Measurements from ENCODE around the gene ZGLP1.

ZGLP1 gene

DNA sequence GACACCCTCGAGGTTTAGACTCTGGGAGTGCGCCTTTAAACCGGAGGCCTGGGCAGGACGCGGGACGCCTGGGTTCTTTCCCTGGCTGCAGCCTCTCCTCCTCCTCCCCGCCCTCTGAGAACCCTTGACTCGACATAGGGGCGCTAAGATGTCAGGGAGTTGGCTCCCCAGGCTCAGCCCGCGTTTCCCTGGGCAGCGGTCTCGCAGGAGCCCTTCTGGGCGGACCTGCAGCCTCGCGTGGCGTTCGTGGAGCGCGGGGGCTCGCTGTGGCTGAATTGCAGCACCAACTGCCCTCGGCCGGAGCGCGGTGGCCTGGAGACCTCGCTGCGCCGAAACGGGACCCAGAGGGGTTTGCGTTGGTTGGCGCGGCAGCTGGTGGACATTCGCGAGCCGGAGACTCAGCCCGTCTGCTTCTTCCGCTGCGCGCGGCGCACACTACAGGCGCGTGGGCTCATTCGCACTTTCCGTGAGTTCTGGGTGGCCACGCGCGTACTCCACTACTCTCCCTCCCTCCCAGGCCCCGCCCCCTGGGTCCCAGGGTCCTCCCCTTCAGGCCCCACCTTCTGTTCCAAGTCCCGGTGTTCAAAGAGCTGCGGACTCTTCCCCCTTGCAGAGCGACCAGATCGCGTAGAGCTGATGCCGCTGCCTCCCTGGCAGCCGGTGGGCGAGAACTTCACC lies 18.6 kb downstream of the ZGLP1 start:
- Histone ChIP-seq H3K36me3 (ENCODE audit: insufficient read depth, low read depth, low read length) (no peaks in the 10 kb centered on the region), H3K27ac (ENCODE audit: low read length) (no peak overlapping the region), H3K9ac (ENCODE audit: low read depth, low read length) (no peak overlapping the region), H3K4me3 (ENCODE audit: low read length) (peak overlapping the region; percentile 69; the same call in 1 of the 2 replicates), H3K4me1 (ENCODE audit: insufficient read depth, low read length) (peaks cover 12% of the 10 kb centered on the region; the same call in 1 of the 2 replicates), H3K27me3 (ENCODE audit: insufficient read depth, low read length) (peaks cover 100% of the 10 kb centered on the region), H3K9me3 (ENCODE audit: insufficient read depth, low read depth, low read length) (no peaks in the 10 kb centered on the region)

DNA sequence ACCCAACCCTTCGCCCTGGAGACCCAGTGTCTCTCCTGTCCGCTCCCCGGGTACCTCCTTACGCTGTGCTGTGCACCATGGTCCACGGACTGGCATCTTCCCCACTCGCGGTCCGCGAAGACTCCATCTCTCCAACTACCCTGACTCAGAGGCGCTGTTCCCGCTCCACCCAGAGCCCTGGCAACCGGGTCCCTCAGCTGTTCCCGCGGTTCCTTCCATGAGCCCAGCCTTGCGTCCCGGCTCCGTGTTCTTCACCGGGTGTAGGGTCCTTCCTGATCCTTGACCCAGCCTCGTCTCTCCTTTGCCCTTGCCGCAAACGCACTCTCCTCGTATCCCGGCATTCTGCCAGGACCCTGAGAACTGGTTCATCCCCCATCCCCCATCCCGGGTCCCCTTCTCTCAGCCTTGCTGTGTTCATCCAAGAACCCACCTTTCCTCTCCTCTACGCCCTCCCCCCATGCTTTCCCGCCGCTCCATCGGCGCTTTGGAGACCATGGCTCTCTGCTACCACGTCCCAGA lies 19.2 kb downstream of the ZGLP1 start:
- Histone ChIP-seq H3K9ac (ENCODE audit: low read depth, low read length) (no peak overlapping the region), H3K27ac (ENCODE audit: low read length) (no peak overlapping the region), H3K36me3 (ENCODE audit: insufficient read depth, low read depth, low read length) (no peaks in the 10 kb centered on the region), H3K9me3 (ENCODE audit: insufficient read depth, low read depth, low read length) (no peaks in the 10 kb centered on the region), H3K4me1 (ENCODE audit: insufficient read depth, low read length) (peaks cover 12% of the 10 kb centered on the region; the same call in 1 of the 2 replicates), H3K27me3 (ENCODE audit: insufficient read depth, low read length) (peaks cover 97% of the 10 kb centered on the region), H3K4me3 (ENCODE audit: low read length) (peak overlapping the region; percentile 69)

DNA sequence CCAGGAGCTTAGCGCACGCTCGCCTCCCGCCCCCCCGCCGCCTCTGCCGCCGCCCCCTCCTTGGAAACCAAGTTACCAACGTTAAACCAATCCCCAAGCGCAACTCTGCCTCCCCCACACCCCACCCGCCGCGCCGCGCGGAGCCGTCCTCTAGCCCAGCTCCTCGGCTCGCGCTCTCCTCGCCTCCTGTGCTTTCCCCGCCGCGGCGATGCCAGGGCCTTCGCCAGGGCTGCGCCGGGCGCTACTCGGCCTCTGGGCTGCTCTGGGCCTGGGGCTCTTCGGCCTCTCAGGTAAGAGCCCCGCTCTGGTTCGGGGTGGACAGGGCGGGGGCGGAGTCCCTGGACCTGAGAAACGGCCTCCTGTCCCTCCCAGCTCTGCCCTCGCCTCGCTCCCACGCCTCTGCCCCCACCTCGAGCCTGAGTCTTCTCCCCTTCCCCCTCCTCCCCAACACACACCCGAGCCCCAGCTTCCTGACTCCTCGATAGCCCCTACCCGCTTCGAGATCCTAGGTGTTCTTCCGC lies 19.7 kb downstream of the ZGLP1 start, which contains the start of gene ICAM5:
Gene ICAM5 (plus strand): TSS at position 117 of the 521 bp plus-strand sequence. CDS start 92 bp downstream, at position 209.
- peak within 1 kb of the TSS; percentile 69 for H3K4me3 ChIP-seq (ENCODE audit: low read length)
- no peaks in the 10 kb centered on the region for H3K36me3 ChIP-seq (ENCODE audit: insufficient read depth, low read depth, low read length)
- H3K9me3 ChIP-seq (ENCODE audit: insufficient read depth, low read depth, low read length) = no peaks in the 10 kb centered on the region
- no peak within 1 kb of the TSS for H3K27ac ChIP-seq (ENCODE audit: low read length)
- peaks cover 12% of the 10 kb centered on the region; the same call in 1 of the 2 replicates for H3K4me1 ChIP-seq (ENCODE audit: insufficient read depth, low read length)
- H3K9ac ChIP-seq (ENCODE audit: low read depth, low read length) = no peak within 1 kb of the TSS
- peaks cover 92% of the 10 kb centered on the region for H3K27me3 ChIP-seq (ENCODE audit: insufficient read depth, low read length)

DNA sequence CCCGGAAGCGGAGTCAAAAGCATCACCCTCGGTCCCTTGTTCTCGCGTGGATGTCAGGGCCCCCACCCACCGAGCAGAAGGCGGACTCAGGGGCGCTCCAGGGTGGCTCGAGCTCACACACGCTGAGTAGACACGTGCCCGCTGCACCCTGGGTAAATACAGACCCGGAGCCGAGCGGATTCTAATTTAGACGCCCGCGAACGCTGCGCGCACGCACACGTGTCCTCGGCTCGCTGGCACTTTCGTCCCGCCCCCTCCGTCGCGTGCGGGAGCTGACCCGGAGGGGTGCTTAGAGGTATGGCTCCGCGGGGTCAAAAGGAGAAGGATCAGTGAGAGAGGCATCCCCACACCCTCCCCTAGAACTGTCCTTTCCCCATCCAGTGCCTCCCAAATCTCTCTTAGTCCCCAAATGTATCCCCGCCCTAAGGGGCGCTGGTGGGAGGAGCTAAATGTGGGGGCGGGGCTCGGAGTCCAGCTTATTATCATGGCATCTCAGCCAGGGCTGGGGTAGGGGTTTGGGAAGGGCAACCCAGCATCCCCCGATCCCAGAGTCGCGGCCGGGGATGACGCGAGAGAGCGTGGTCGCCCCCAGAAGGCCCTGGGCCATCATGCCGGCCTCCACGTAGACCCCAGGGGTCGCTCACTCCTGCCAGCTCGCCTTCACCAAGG lies 20.3 kb downstream of the ZGLP1 start:
- H3K9ac ChIP-seq (ENCODE audit: low read depth, low read length) = no peak overlapping the region
- H3K36me3 ChIP-seq (ENCODE audit: insufficient read depth, low read depth, low read length) = no peaks in the 10 kb centered on the region
- H3K4me3 ChIP-seq (ENCODE audit: low read length) = peak overlapping the region; percentile 69
- H3K27ac ChIP-seq (ENCODE audit: low read length) = no peak overlapping the region
- H3K9me3 ChIP-seq (ENCODE audit: insufficient read depth, low read depth, low read length) = no peaks in the 10 kb centered on the region
- H3K27me3 ChIP-seq (ENCODE audit: insufficient read depth, low read length) = peaks cover 86% of the 10 kb centered on the region
- H3K4me1 ChIP-seq (ENCODE audit: insufficient read depth, low read length) = peaks cover 12% of the 10 kb centered on the region; the same call in 1 of the 2 replicates

DNA sequence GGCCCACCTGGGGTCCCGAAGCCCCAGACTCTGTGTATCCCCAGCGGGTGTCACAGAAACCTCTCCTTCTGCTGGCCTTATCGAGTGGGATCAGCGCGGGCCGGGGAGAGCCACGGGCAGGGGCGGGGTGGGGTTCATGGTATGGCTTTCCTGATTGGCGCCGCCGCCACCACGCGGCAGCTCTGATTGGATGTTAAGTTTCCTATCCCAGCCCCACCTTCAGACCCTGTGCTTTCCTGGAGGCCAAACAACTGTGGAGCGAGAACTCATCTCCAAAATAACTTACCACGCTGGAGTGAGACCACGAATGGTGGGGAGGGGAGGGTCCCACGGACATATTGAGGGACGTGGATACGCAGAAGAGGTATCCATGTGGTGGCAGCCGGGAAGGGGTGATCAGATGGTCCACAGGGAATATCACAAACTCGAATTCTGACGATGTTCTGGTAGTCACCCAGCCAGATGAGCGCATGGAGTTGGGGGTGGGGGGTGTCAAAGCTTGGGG lies 20.9 kb downstream of the ZGLP1 start:
- Histone ChIP-seq H3K9me3 (ENCODE audit: insufficient read depth, low read depth, low read length) (no peaks in the 10 kb centered on the region), H3K9ac (ENCODE audit: low read depth, low read length) (no peak overlapping the region), H3K27me3 (ENCODE audit: insufficient read depth, low read length) (peaks cover 80% of the 10 kb centered on the region), H3K4me3 (ENCODE audit: low read length) (peak overlapping the region; percentile 69), H3K4me1 (ENCODE audit: insufficient read depth, low read length) (peaks cover 12% of the 10 kb centered on the region; the same call in 1 of the 2 replicates), H3K27ac (ENCODE audit: low read length) (no peak overlapping the region), H3K36me3 (ENCODE audit: insufficient read depth, low read depth, low read length) (no peaks in the 10 kb centered on the region)

DNA sequence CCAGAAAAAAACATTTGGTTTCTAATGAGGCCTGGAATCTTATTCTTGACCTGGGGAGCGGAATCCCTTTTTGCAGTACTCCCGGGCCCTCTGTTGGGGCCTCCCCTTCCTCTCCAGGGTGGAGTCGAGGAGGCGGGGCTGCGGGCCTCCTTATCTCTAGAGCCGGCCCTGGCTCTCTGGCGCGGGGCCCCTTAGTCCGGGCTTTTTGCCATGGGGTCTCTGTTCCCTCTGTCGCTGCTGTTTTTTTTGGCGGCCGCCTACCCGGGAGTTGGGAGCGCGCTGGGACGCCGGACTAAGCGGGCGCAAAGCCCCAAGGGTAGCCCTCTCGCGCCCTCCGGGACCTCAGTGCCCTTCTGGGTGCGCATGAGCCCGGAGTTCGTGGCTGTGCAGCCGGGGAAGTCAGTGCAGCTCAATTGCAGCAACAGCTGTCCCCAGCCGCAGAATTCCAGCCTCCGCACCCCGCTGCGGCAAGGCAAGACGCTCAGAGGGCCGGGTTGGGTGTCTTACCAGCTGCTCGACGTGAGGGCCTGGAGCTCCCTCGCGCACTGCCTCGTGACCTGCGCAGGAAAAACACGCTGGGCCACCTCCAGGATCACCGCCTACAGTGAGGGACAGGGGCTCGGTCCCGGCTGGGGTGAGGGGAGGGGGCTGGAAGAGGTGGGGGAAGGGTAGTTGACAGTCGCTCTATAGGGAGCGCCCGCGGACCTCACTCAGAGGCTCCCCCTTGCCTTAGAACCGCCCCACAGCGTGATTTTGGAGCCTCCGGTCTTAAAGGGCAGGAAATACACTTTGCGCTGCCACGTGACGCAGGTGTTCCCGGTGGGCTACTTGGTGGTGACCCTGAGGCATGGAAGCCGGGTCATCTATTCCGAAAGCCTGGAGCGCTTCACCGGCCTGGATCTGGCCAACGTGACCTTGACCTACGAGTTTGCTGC lies 22.5 kb downstream of the ZGLP1 start, which contains the start of gene ICAM4:
Gene ICAM4 (plus strand): TSS at position 153 of the 935 bp plus-strand sequence. CDS start 58 bp downstream, at position 211.
- Histone ChIP-seq H3K9me3 (ENCODE audit: insufficient read depth, low read depth, low read length) (no peaks in the 10 kb centered on the region), H3K36me3 (ENCODE audit: insufficient read depth, low read depth, low read length) (no peaks in the 10 kb centered on the region), H3K27me3 (ENCODE audit: insufficient read depth, low read length) (peaks cover 64% of the 10 kb centered on the region), H3K4me1 (ENCODE audit: insufficient read depth, low read length) (peaks cover 12% of the 10 kb centered on the region; the same call in 1 of the 2 replicates), H3K27ac (ENCODE audit: low read length) (no peak within 1 kb of the TSS), H3K4me3 (ENCODE audit: low read length) (peak within 1 kb of the TSS; percentile 60; the same call in 1 of the 2 replicates), H3K9ac (ENCODE audit: low read depth, low read length) (no peak within 1 kb of the TSS)

DNA sequence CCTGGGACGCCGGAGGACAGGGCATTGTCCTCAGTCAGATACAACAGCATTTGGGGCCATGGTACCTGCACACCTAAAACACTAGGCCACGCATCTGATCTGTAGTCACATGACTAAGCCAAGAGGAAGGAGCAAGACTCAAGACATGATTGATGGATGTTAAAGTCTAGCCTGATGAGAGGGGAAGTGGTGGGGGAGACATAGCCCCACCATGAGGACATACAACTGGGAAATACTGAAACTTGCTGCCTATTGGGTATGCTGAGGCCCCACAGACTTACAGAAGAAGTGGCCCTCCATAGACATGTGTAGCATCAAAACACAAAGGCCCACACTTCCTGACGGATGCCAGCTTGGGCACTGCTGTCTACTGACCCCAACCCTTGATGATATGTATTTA lies 24.2 kb downstream of the ZGLP1 start:
- no peak overlapping the region for H3K27ac ChIP-seq (ENCODE audit: low read length)
- no peaks in the 10 kb centered on the region for H3K9me3 ChIP-seq (ENCODE audit: insufficient read depth, low read depth, low read length)
- H3K36me3 ChIP-seq (ENCODE audit: insufficient read depth, low read depth, low read length) = no peaks in the 10 kb centered on the region
- H3K4me1 ChIP-seq (ENCODE audit: insufficient read depth, low read length) = peaks cover 7% of the 10 kb centered on the region; the same call in 1 of the 2 replicates
- no peak overlapping the region for H3K9ac ChIP-seq (ENCODE audit: low read depth, low read length)
- H3K4me3 ChIP-seq (ENCODE audit: low read length) = no peak overlapping the region
- peaks cover 47% of the 10 kb centered on the region for H3K27me3 ChIP-seq (ENCODE audit: insufficient read depth, low read length)

DNA sequence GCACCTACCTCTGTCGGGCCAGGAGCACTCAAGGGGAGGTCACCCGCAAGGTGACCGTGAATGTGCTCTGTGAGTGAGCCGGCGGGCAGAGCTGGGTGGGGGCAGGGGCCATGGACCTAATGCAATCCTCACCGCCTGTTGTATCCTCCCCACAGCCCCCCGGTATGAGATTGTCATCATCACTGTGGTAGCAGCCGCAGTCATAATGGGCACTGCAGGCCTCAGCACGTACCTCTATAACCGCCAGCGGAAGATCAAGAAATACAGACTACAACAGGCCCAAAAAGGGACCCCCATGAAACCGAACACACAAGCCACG lies 24.7 kb downstream of the ZGLP1 start:
- no peaks in the 10 kb centered on the region for H3K9me3 ChIP-seq (ENCODE audit: insufficient read depth, low read depth, low read length)
- H3K4me1 ChIP-seq (ENCODE audit: insufficient read depth, low read length) = peaks cover 4% of the 10 kb centered on the region; the same call in 1 of the 2 replicates
- H3K9ac ChIP-seq (ENCODE audit: low read depth, low read length) = no peak overlapping the region
- no peak overlapping the region for H3K4me3 ChIP-seq (ENCODE audit: low read length)
- no peaks in the 10 kb centered on the region for H3K36me3 ChIP-seq (ENCODE audit: insufficient read depth, low read depth, low read length)
- H3K27ac ChIP-seq (ENCODE audit: low read length) = no peak overlapping the region
- H3K27me3 ChIP-seq (ENCODE audit: insufficient read depth, low read length) = peaks cover 42% of the 10 kb centered on the region

DNA sequence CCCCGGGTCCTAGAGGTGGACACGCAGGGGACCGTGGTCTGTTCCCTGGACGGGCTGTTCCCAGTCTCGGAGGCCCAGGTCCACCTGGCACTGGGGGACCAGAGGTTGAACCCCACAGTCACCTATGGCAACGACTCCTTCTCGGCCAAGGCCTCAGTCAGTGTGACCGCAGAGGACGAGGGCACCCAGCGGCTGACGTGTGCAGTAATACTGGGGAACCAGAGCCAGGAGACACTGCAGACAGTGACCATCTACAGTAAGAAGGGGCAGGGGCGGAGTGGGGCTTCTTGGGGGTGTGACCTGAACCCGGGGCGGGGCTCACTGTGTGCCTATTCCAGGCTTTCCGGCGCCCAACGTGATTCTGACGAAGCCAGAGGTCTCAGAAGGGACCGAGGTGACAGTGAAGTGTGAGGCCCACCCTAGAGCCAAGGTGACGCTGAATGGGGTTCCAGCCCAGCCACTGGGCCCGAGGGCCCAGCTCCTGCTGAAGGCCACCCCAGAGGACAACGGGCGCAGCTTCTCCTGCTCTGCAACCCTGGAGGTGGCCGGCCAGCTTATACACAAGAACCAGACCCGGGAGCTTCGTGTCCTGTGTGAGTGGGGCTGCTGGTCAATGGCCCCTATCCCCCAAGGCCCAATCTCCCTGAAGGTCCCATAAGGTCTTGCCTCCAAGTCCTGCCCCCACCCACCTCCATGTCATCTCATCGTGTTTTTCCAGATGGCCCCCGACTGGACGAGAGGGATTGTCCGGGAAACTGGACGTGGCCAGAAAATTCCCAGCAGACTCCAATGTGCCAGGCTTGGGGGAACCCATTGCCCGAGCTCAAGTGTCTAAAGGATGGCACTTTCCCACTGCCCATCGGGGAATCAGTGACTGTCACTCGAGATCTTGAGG lies 25.3 kb downstream of the ZGLP1 start:
- Histone ChIP-seq H3K9me3 (ENCODE audit: insufficient read depth, low read depth, low read length) (no peaks in the 10 kb centered on the region), H3K4me3 (ENCODE audit: low read length) (no peak overlapping the region), H3K27ac (ENCODE audit: low read length) (no peak overlapping the region), H3K36me3 (ENCODE audit: insufficient read depth, low read depth, low read length) (no peaks in the 10 kb centered on the region), H3K27me3 (ENCODE audit: insufficient read depth, low read length) (peaks cover 36% of the 10 kb centered on the region), H3K9ac (ENCODE audit: low read depth, low read length) (no peak overlapping the region), H3K4me1 (ENCODE audit: insufficient read depth, low read length) (peaks cover 4% of the 10 kb centered on the region; the same call in 1 of the 2 replicates)

DNA sequence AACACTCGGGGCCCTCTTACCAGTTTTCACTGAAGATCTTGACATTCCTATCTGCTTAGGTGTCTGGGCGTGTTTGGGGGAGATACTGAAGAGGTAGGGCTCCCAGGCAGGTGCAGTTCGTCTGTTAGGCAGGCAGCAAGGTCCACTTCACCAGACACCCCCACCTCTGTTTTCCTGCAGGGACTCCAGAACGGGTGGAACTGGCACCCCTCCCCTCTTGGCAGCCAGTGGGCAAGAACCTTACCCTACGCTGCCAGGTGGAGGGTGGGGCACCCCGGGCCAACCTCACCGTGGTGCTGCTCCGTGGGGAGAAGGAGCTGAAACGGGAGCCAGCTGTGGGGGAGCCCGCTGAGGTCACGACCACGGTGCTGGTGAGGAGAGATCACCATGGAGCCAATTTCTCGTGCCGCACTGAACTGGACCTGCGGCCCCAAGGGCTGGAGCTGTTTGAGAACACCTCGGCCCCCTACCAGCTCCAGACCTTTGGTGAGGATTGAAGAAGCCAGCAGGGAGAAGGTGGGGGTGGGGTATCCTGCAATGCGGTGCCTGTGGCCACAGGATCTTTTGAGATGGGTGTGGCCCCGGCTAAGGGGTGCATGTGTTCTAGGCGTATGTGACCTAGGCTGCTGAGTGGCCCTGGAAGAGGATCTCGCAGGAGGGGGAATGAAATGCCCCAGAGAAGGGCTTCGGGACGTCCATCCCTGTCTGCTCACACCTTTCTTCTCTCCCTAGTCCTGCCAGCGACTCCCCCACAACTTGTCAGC lies 26.1 kb downstream of the ZGLP1 start:
- Histone ChIP-seq H3K27ac (ENCODE audit: low read length) (no peak overlapping the region), H3K36me3 (ENCODE audit: insufficient read depth, low read depth, low read length) (no peaks in the 10 kb centered on the region), H3K27me3 (ENCODE audit: insufficient read depth, low read length) (peaks cover 28% of the 10 kb centered on the region), H3K4me3 (ENCODE audit: low read length) (no peak overlapping the region), H3K4me1 (ENCODE audit: insufficient read depth, low read length) (no peaks in the 10 kb centered on the region), H3K9ac (ENCODE audit: low read depth, low read length) (no peak overlapping the region), H3K9me3 (ENCODE audit: insufficient read depth, low read depth, low read length) (no peaks in the 10 kb centered on the region)
